ENCODE measurements around the gene TMEM179B.

TMEM179B gene

GRCh38 chr11:62789576-62789975 lies 2.4 kb downstream of the TMEM179B start:
- TF ChIP-seq TEAD4 (IDR thresholded peaks at IDR 0.05) (no peak), NFIC (IDR thresholded peaks at IDR 0.05) (no peak), EGR1 (IDR thresholded peaks at IDR 0.05) (no peak), EP300 (IDR thresholded peaks at IDR 0.05; ENCODE audit: borderline replicate concordance) (no peak), TAF1 (IDR thresholded peaks at IDR 0.05; ENCODE audit: low read depth) (no peak), RAD21 (IDR thresholded peaks at IDR 0.05; ENCODE audit: low read depth) (no peak), TCF12 (IDR thresholded peaks at IDR 0.05; ENCODE audit: low read depth) (no peak)
- TF ChIP-seq, protein P1, sequence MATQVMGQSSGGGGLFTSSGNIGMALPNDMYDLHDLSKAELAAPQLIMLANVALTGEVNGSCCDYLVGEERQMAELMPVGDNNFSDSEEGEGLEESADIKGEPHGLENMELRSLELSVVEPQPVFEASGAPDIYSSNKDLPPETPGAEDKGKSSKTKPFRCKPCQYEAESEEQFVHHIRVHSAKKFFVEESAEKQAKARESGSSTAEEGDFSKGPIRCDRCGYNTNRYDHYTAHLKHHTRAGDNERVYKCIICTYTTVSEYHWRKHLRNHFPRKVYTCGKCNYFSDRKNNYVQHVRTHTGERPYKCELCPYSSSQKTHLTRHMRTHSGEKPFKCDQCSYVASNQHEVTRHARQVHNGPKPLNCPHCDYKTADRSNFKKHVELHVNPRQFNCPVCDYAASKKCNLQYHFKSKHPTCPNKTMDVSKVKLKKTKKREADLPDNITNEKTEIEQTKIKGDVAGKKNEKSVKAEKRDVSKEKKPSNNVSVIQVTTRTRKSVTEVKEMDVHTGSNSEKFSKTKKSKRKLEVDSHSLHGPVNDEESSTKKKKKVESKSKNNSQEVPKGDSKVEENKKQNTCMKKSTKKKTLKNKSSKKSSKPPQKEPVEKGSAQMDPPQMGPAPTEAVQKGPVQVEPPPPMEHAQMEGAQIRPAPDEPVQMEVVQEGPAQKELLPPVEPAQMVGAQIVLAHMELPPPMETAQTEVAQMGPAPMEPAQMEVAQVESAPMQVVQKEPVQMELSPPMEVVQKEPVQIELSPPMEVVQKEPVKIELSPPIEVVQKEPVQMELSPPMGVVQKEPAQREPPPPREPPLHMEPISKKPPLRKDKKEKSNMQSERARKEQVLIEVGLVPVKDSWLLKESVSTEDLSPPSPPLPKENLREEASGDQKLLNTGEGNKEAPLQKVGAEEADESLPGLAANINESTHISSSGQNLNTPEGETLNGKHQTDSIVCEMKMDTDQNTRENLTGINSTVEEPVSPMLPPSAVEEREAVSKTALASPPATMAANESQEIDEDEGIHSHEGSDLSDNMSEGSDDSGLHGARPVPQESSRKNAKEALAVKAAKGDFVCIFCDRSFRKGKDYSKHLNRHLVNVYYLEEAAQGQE (IDR thresholded peaks at IDR 0.05; ENCODE audit: low read depth): no peak

DNA sequence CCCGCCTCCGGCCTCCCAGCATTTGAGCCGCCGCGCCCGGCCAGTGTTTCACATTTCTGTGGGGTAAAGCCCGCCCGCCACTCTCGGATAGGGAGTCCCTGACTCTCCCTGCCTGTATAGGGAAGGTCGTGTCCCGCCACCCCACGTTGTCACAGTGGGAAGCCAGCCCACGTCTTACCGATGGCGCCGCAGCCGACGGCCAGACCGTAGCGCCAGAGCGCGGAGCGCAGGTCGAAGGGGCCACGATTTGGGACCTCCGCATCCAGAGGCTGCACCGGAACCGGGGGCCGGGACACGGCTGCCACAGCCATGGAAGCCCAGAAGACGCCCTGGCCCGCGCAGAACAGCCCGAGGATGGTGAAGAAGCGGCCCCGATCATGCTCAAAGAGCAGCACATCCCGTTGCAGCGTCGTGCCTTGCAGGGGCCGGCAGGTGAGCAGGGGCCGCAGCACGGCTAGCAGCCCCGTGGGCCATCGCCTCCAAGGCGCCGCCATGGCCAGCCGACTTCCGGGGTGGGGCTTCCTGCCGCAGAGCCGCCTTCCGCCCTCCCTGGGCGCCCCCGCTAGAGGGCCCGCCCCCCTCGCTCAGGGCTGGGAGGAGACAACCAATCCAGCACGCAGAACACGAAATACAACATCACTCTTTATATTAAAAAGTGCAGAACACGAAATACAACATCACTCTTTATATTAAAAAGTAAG lies 4.4 kb downstream of the TMEM179B start, which contains the start of gene TMEM223:
Gene TMEM223, minus strand, starts transcription at position 506 of the 701 bp plus-strand sequence. Its CDS starts 12 bp downstream, at position 494.
- TF ChIP-seq YY1 (IDR thresholded peaks at IDR 0.05; ENCODE audit: low read depth): peak; percentile 95
- no peak for TF ChIP-seq NFIC (IDR thresholded peaks at IDR 0.05)
- no peak for TF ChIP-seq EP300 (IDR thresholded peaks at IDR 0.05; ENCODE audit: borderline replicate concordance)
- TF ChIP-seq RAD21 (IDR thresholded peaks at IDR 0.05; ENCODE audit: low read depth): no peak; the same call in 1 of the 2 replicates
- peak; percentile 96 for TF ChIP-seq TAF1 (IDR thresholded peaks at IDR 0.05; ENCODE audit: low read depth)
- TF ChIP-seq, protein P2, sequence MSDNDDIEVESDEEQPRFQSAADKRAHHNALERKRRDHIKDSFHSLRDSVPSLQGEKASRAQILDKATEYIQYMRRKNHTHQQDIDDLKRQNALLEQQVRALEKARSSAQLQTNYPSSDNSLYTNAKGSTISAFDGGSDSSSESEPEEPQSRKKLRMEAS (IDR thresholded peaks at IDR 0.05): peak; percentile 86
- peak; percentile 53; the same call in 1 of the 2 replicates for TF ChIP-seq TCF12 (IDR thresholded peaks at IDR 0.05; ENCODE audit: low read depth)
- no peak for TF ChIP-seq EGR1 (IDR thresholded peaks at IDR 0.05)
- TF ChIP-seq, protein P3, sequence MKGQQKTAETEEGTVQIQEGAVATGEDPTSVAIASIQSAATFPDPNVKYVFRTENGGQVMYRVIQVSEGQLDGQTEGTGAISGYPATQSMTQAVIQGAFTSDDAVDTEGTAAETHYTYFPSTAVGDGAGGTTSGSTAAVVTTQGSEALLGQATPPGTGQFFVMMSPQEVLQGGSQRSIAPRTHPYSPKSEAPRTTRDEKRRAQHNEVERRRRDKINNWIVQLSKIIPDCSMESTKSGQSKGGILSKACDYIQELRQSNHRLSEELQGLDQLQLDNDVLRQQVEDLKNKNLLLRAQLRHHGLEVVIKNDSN (IDR thresholded peaks at IDR 0.05): no peak
- TF ChIP-seq CEBPB (IDR thresholded peaks at IDR 0.05): no peak
- TF ChIP-seq TEAD4 (IDR thresholded peaks at IDR 0.05): 0 out of 2 replicates have a peak, but pooled peaks have one; percentile 7
- no peak for TF ChIP-seq CREB1 (IDR thresholded peaks at IDR 0.05; ENCODE audit: low read depth)
- TF ChIP-seq FOXM1 (IDR thresholded peaks at IDR 0.05; ENCODE audit: borderline replicate concordance, low read depth): no peak
- TF ChIP-seq ZBTB7A (IDR thresholded peaks at IDR 0.05; ENCODE audit: low read depth): no peak
- TF ChIP-seq, protein P1 (IDR thresholded peaks at IDR 0.05; ENCODE audit: low read depth): no peak

DNA sequence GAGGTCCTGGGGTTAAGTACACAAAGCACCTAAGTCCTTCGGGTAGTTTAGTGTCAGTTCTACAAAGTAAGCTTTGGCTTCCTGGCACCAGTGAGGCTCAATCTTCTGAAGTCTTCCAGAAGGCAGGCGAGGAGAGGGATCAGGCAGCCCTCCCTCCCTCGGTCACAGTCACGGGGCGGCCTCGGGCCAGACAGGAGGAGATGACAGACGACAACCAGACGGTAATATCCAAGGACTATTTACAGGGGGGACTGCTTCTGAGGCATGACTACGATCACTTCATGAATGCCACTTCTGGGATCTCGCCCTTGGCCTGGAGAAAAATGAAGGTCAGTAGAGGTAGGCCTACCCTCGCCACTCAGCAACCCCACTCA lies 5.0 kb downstream of the TMEM179B start:
- no peak for TF ChIP-seq TAF1 (IDR thresholded peaks at IDR 0.05; ENCODE audit: low read depth)
- TF ChIP-seq TEAD4 (IDR thresholded peaks at IDR 0.05): no peak
- TF ChIP-seq RAD21 (IDR thresholded peaks at IDR 0.05; ENCODE audit: low read depth): no peak
- TF ChIP-seq, protein P2 (IDR thresholded peaks at IDR 0.05): no peak
- no peak for TF ChIP-seq CEBPB (IDR thresholded peaks at IDR 0.05)
- no peak for TF ChIP-seq TCF12 (IDR thresholded peaks at IDR 0.05; ENCODE audit: low read depth)
- no peak for TF ChIP-seq NFIC (IDR thresholded peaks at IDR 0.05)

DNA sequence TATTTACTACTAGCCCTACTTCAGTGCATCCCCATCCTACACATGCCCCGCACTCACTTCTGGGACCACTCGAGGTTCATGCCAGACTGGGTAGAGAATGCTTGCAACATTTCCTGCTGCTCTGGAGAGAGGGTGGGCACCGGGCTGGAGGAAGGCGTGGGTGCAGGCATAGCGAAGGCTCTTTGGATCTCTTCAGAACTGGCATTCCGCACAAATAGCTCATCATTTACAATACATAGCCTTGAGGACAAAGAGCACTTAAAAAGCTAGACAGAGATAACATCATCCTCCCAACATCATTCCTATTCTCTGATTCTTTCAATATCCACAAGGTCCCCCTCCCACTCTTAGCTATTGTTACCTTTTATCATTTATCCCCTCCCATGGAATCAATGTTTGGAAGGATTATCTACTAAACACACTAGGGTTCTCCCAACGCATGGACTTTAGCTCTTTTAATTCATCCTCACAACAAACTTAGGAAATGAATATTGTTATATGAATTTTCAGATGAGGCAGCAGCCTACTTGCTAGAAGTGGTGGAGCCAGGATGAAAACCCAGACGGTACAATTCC lies 7.1 kb downstream of the TMEM179B start:
- TF ChIP-seq TEAD4 (IDR thresholded peaks at IDR 0.05): no peak
- TF ChIP-seq, protein P2 (IDR thresholded peaks at IDR 0.05): no peak
- TF ChIP-seq TCF12 (IDR thresholded peaks at IDR 0.05; ENCODE audit: low read depth): no peak
- TF ChIP-seq CEBPB (IDR thresholded peaks at IDR 0.05): no peak
- no peak for TF ChIP-seq FOXM1 (IDR thresholded peaks at IDR 0.05; ENCODE audit: borderline replicate concordance, low read depth)
- TF ChIP-seq, protein P3 (IDR thresholded peaks at IDR 0.05): no peak

DNA sequence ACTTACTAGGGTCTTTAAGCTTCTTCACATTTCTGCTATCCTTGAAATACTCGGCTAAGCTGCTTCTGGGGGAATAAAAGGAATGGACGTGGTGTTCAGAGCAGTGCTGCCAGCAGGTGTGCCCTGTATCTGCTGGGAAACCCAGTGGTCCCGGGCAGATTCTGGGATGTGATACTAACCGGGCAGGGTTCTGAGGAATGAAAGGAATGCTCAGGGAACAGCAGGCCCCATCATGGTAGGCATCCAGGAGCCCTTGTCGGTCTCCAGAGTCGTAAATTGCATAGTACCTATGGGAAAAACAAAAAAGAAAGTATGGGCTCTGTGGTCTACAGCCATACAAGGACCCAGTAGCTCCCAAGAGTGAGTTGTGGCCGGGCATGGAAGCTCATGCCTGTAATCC lies 9.1 kb downstream of the TMEM179B start:
- TF ChIP-seq YY1 (IDR thresholded peaks at IDR 0.05; ENCODE audit: low read depth) (no peak), CREB1 (IDR thresholded peaks at IDR 0.05; ENCODE audit: low read depth) (no peak), EP300 (IDR thresholded peaks at IDR 0.05; ENCODE audit: borderline replicate concordance) (no peak), TAF1 (IDR thresholded peaks at IDR 0.05; ENCODE audit: low read depth) (no peak), RAD21 (IDR thresholded peaks at IDR 0.05; ENCODE audit: low read depth) (no peak), CEBPB (IDR thresholded peaks at IDR 0.05) (no peak), ZBTB7A (IDR thresholded peaks at IDR 0.05; ENCODE audit: low read depth) (no peak), TEAD4 (IDR thresholded peaks at IDR 0.05) (no peak), TCF12 (IDR thresholded peaks at IDR 0.05; ENCODE audit: low read depth) (no peak), FOXM1 (IDR thresholded peaks at IDR 0.05; ENCODE audit: borderline replicate concordance, low read depth) (no peak)
- TF ChIP-seq, protein P1 (IDR thresholded peaks at IDR 0.05; ENCODE audit: low read depth): no peak
- TF ChIP-seq, protein P2 (IDR thresholded peaks at IDR 0.05): no peak
- TF ChIP-seq, protein P3 (IDR thresholded peaks at IDR 0.05): no peak

Measured in Ishikawa (cell line).